K562 (cell line): ENCODE results near the gene FAM89B. TPM values are rescaled to one million over a fixed set of nuclear protein-coding genes. Genes with fewer than 3 reads are reported as not detected.

Experiments
- CBX1 ChIP-seq: sonication (generic); IDR thresholded peaks from 2 replicates; pipeline ENCODE4 v1.6.1; 2016; ENCODE audit warnings: antibody characterized with exemption, low read depth, mild to moderate bottlenecking
- FOXK2 ChIP-seq, 2 experiments: fragments of 450-650 bp; IDR thresholded peaks in 1 of 2; conservative IDR thresholded peaks in 1 of 2; 2 replicates each; pipeline ENCODE4 v1.6.1; 2016; ENCODE audit warnings: low read depth in 2 of 2, mild to moderate bottlenecking in 1 of 2
- GABPB2 ChIP-seq: fragments of 250-450 bp; sonication (Bioruptor Pico); conservative IDR thresholded peaks from 2 replicates; pipeline ENCODE4 v1.5.1; 2021; ENCODE audit warnings: mild to moderate bottlenecking
- NONO ChIP-seq, 2 experiments: fragments of 200-400 bp in 1 of 2; fragments of 450-650 bp in 1 of 2; formaldehyde crosslinking in 1 of 2; IDR thresholded peaks; 2 replicates each; pipeline ENCODE4 v1.6.1; 2017; ENCODE audit warnings: low read depth in 2 of 2, mild to moderate bottlenecking in 2 of 2, moderate library complexity in 2 of 2, low read length in 1 of 2
- POLR2AphosphoS2 ChIP-seq: IDR thresholded peaks from 2 replicates; pipeline ENCODE4 v1.6.1; 2012; ENCODE audit warnings: low read length, improper control_type of control experiment
- PRDM10 ChIP-seq: fragments of 450-650 bp; IDR thresholded peaks from 2 replicates; pipeline ENCODE4 v1.6.1; 2018; ENCODE audit not compliant: partially characterized antibody
- SMAD2 ChIP-seq: fragments of 150-350 bp; IDR thresholded peaks from 2 replicates; pipeline ENCODE4 v1.6.1; 2014; ENCODE audit warnings: low read depth, mild to moderate bottlenecking, low read length
- ZFX ChIP-seq: sonication (generic); formaldehyde crosslinking; IDR thresholded peaks from 2 replicates; pipeline ENCODE4 v1.8.0; 2022; ENCODE audit warnings: mild to moderate bottlenecking, missing genetic modification reagents, moderate library complexity
- ZNF217 ChIP-seq: sonication (generic); formaldehyde crosslinking; IDR thresholded peaks from 2 replicates; pipeline ENCODE4 v1.8.0; 2022; ENCODE audit warnings: mild to moderate bottlenecking, missing genetic modification reagents
- ZNF586 ChIP-seq: fragments of 450-650 bp; formaldehyde crosslinking; conservative IDR thresholded peaks from 2 replicates; pipeline ENCODE4 v1.4.0; 2020; ENCODE audit warnings: mild to moderate bottlenecking, moderate library complexity
- polyA plus RNA-seq, 8 experiments: library from polyadenylated mRNA; depleted of rRNA in 4 of 8; stranded (reverse) in 5 of 8; unstranded in 3 of 8; fragments of >200 nt; fragmentation: Nextera tagmentation in 2 of 8; fragmentation: Illumina TruSeq in 1 of 8; extraction: Ambion mirVana in 2 of 8; extraction: Trizol in 1 of 8; gene quantifications; 2 replicates each; pipeline versions ENCODE4 v1.2.1 to v1.2.3, GENCODE V29; 2011 to 2014; ENCODE audit warnings: inconsistent platforms in 1 of 8, missing spikeins in 1 of 8
- total RNA-seq, 7 experiments: library from RNA; depleted of rRNA in 6 of 7; stranded (reverse); fragments of >200 nt in 6 of 7; fragmentation: Illumina TruSeq in 2 of 7; extraction: Trizol in 2 of 7; gene quantifications; 2 replicates each; pipeline versions ENCODE4 v1.2.1 to v1.2.3, GENCODE V29; 2011 to 2021; ENCODE audit warnings: low replicate concordance in 1 of 7
- TF ChIP-seq, protein P1 (sequence below): fragments of 250-450 bp; sonication (Bioruptor Pico); IDR thresholded peaks from 2 replicates; pipeline ENCODE4 v1.8.0; 2022; ENCODE audit warnings: inconsistent platforms, mild to moderate bottlenecking, moderate library complexity, borderline replicate concordance
- TF ChIP-seq, protein P2 (sequence below): fragments of 450-650 bp; conservative IDR thresholded peaks from 2 replicates; pipeline ENCODE4 v1.6.1; 2016; ENCODE audit warnings: missing genetic modification characterization, low read depth, mild to moderate bottlenecking, control low read depth, missing compliant biosample characterization

Gene FAM89B
- total and polyA plus RNA-seq, 9 of the 15 experiments (the other 6 are each of a cell fraction or from before 2014, with no cell fraction given), result 0.32 to 27.6 (median 11.9) TPM

DNA sequence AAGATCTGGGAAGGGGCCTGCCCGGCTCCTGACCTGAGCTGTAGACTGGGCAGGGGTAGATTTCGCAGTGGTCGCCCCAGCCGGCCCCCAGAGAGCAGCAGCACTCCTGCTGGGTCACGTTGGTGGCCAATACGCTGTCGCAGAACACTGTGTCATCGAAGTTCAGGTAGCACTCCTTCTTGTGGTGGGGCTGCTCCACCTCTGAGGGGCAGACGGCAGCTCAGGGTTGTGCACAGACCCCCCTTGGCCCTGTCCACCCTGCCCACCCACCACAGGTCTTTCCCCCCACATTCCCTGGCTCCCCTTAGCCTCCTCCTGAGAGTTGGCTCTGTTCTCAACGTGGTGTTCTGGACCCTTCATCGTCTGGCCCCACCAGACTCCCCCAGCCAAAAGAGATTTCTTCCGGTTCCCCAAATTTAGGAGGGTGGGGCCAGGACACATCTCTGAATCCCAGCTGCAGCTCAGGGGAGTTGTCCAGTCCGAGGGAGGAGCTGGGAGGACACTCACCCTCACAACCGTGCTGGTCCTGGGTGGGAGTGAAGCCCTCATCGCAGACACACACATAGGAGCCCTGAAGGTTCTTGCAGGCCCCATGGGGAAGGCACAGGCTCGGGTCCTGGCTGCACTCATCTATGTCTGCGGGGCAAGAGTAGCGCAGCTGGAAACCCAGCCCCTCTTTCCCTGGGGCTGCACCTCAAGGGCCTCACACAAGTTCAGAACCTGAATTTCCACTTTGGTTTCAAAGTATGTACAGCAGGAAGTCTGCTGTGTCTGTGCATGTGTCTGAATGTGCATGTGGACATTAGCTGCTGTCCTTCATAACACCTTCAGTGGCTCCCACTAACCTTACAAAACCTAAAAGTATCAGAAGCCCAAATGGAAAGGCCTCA lies 31.0 kb upstream of the FAM89B start (continued):
- TF ChIP-seq PRDM10, result peak; percentile 96
- TF ChIP-seq ZNF217 (CRISPR knock-in tag), result no peak
- no peak for TF ChIP-seq SMAD2
- TF ChIP-seq POLR2AphosphoS2, result no peak
- no peak for TF ChIP-seq CBX1
- no peak; a peak in 1 of 4 replicates for TF ChIP-seq FOXK2 (conservative IDR thresholded peaks at IDR 0.05 in 1 of 2, IDR thresholded peaks at IDR 0.05 in 1 of 2; ENCODE audit: low read depth in 2 of 2)
- TF ChIP-seq ZNF586 (CRISPR knock-in tag), result no peak
- TF ChIP-seq ZFX (CRISPR knock-in tag), result peak; percentile 45
- TF ChIP-seq NONO (IDR thresholded peaks at IDR 0.05; ENCODE audit: low read depth in 2 of 2, low read length in 1 of 2), result peak in 1 of 2 experiments; percentile 53; a peak in 1 of 4 replicates
- TF ChIP-seq, protein P1, sequence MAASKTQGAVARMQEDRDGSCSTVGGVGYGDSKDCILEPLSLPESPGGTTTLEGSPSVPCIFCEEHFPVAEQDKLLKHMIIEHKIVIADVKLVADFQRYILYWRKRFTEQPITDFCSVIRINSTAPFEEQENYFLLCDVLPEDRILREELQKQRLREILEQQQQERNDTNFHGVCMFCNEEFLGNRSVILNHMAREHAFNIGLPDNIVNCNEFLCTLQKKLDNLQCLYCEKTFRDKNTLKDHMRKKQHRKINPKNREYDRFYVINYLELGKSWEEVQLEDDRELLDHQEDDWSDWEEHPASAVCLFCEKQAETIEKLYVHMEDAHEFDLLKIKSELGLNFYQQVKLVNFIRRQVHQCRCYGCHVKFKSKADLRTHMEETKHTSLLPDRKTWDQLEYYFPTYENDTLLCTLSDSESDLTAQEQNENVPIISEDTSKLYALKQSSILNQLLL, result no peak
- no peak for TF ChIP-seq GABPB2
- TF ChIP-seq, protein P2, sequence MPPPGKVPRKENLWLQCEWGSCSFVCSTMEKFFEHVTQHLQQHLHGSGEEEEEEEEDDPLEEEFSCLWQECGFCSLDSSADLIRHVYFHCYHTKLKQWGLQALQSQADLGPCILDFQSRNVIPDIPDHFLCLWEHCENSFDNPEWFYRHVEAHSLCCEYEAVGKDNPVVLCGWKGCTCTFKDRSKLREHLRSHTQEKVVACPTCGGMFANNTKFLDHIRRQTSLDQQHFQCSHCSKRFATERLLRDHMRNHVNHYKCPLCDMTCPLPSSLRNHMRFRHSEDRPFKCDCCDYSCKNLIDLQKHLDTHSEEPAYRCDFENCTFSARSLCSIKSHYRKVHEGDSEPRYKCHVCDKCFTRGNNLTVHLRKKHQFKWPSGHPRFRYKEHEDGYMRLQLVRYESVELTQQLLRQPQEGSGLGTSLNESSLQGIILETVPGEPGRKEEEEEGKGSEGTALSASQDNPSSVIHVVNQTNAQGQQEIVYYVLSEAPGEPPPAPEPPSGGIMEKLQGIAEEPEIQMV (tag), result no peak
